ENCODE results near the gene GAB2.

GRCh38 chr11:78177216-78177615 is 240.4 kb downstream of the GAB2 start:
- TF ChIP-seq POLR2A (IDR thresholded peaks at IDR 0.05; ENCODE audit: low read depth) (no peak), CTCF (IDR thresholded peaks at IDR 0.05) (no peak), EP300 (IDR thresholded peaks at IDR 0.05) (no peak), POLR2AphosphoS5 (IDR thresholded peaks at IDR 0.05) (no peak)
